Mesodermal cell (in vitro differentiated cells): Measurements from ENCODE around the gene ABCF2.

Source experiments
- H3K27ac ChIP-seq: 2 replicates; pipeline ENCODE4 v1.7.0; 2013; ENCODE audit warnings: mild to moderate bottlenecking, low read depth, low read length, moderate library complexity; ENCODE audit not compliant: severe bottlenecking
- H3K36me3 ChIP-seq: 2 replicates; pipeline ENCODE4 v1.7.1; 2013; ENCODE audit warnings: mild to moderate bottlenecking, low read length, moderate library complexity; ENCODE audit not compliant: control insufficient read depth, insufficient read depth
- H3K4me1 ChIP-seq: one replicate; pipeline ENCODE4 v1.7.1; 2013; ENCODE audit warnings: mild to moderate bottlenecking, low read length; ENCODE audit not compliant: insufficient read depth, control insufficient read depth, poor library complexity, severe bottlenecking
- H3K4me3 ChIP-seq: 2 replicates; pipeline ENCODE4 v1.7.0; 2013; ENCODE audit warnings: low read length, control low read depth, mild to moderate bottlenecking; ENCODE audit not compliant: insufficient read depth, poor library complexity, severe bottlenecking; ENCODE audit errors: extremely low read depth
- H3K9me3 ChIP-seq: 2 replicates; pipeline ENCODE4 v1.7.1; 2013; ENCODE audit warnings: mild to moderate bottlenecking, low read length, moderate library complexity; ENCODE audit not compliant: control insufficient read depth
- WGBS, 2 experiments: methylation state at CpG; one replicate each; pipeline ENCODE4 v1.1.5; 2013; ENCODE audit warnings: missing lambda C conversion rate in 2 of 2; ENCODE audit not compliant: insufficient coverage in 2 of 2; 5-methylcytosine and 5-hydroxymethylcytosine counted together

ABCF2 gene

DNA sequence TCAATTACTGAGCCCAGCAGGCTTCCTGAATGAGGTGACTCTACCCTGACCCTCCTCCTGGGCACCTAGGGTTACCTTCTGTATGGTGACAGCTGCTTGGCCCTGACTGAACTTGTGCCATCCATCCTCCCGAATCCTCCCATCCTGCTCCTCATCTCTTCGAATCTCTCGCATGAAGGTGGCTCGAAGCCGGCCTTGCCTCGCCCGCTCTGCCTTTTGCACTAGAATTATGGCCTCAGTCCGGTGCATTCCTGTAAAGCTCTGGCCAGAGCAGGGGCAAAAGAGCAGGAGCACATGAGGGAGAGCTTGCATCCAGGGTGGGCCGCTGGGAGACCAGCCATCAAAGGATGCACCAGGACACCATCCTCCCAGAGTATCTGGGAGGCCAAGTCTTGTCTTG, 24.2 kb downstream of the ABCF2 start:
- H3K9me3 ChIP-seq, result no peaks in the 10 kb centered on the region
- H3K36me3 ChIP-seq, result no peaks in the 10 kb centered on the region
- H3K4me3 ChIP-seq, result no peak overlapping the region
- peaks cover 4% of the 10 kb centered on the region for H3K4me1 ChIP-seq
- no peak overlapping the region for H3K27ac ChIP-seq
- WGBS, 2 experiments, result 95 to 98% methylated on average over 9 of the region's 9 CpGs

DNA sequence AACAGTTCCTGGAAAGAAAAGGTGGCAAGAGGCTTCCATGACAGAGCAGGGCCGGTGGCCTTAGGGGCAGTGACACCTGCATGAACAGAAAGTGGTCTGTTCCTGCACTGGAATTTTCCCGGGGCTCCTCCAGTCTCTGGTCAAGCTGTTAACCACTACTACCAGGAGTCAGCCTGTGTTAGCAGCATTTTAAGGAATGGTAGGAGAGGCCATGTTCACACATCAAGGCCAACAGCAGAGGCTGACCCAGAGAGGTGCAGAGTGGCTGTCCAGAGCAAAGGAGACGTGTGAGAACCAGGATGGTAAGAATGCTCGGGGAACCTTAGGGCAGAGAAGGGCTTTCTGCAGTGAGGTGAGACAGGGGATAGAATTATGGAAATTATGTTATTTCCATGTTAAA, 25.3 kb downstream of the ABCF2 start:
- Histone ChIP-seq H3K4me1 (peaks cover 4% of the 10 kb centered on the region), H3K4me3 (no peak overlapping the region), H3K36me3 (no peaks in the 10 kb centered on the region), H3K27ac (no peak overlapping the region), H3K9me3 (no peaks in the 10 kb centered on the region)
- 91 to 93% methylated on average over 3 to 4 of the region's 4 CpGs for WGBS, 2 experiments

GRCh38 chr7:151201344-151201743, 25.7 kb downstream of the ABCF2 start:
- Histone ChIP-seq H3K36me3 (no peaks in the 10 kb centered on the region), H3K4me3 (no peak overlapping the region), H3K9me3 (no peaks in the 10 kb centered on the region), H3K4me1 (peaks cover 4% of the 10 kb centered on the region), H3K27ac (no peak overlapping the region)
- WGBS, 2 experiments, result 90 to 96% methylated on average over 2 of the region's 3 CpGs

DNA sequence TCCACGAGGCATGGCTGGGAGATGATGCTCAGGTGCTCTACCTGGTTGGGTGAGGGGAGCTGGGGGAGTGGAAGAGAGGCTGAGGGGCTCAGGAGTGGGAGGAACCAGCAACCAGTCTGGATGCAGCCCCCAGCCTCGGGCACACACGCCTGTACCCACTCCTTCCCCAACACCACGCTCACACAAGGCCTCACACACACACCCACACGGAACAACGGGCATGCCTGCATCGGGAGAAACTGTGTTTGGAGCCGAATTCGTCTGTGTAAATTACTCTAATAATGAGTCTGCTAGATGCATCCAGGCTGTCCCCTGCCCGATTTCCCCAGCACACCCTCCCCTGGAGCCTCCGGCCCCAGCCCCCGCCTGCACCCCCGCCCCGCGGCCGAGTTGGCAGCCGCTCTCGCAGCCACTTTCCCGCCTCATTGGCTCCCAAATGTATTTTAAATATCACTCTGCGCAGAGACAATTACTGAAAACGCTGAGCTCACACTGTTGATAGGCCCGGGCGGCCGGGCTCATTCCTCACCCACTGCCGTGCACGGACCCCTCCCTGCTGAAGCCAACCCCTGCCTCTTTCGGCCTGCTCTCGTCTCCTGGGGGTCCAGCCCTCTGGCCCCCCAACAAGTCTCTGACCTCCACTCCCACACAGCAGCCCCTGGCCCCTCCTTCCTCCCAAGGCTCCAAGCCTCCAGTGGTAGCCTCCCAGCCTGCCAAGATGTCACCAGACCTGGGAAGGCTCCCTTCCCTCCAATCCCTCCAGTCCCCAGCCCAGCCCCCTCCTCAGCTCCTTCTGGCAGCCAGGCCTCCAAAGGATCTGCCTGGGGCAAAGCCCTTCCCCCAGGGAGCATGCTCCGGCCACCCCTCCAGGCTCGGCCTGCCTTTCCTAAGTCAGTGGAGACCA, 27.8 kb downstream of the ABCF2 start:
- no peaks in the 10 kb centered on the region for H3K9me3 ChIP-seq
- 76 to 91% methylated on average over 19 to 26 of the region's 30 CpGs for WGBS, 2 experiments
- H3K4me1 ChIP-seq, result peaks cover 4% of the 10 kb centered on the region
- H3K36me3 ChIP-seq, result no peaks in the 10 kb centered on the region
- no peak overlapping the region for H3K27ac ChIP-seq
- no peak overlapping the region for H3K4me3 ChIP-seq

DNA sequence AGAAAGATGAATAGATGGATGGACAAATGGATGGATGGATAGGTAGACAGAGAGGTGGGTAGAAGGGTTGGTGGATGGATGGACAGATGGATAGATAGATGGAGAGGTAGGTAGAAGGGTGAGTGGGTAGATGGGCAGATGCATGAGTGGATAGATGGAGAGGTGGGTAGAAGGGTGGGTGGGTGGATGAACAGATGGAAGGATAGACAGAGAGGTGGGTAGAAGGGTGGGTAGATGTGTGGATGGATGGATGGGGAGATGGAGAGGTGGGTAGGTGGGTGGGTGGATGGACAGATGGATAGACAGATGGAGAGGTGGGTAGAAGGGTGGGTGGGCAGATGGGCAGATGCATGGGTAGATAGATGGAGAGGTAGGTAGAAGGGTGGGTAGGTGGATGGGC, 29.1 kb downstream of the ABCF2 start:
- no peak overlapping the region for H3K4me3 ChIP-seq
- H3K4me1 ChIP-seq, result peaks cover 4% of the 10 kb centered on the region
- H3K9me3 ChIP-seq, result no peaks in the 10 kb centered on the region
- no peaks in the 10 kb centered on the region for H3K36me3 ChIP-seq
- no peak overlapping the region for H3K27ac ChIP-seq

GRCh38 chr7:151195616-151196450, 31.2 kb downstream of the ABCF2 start:
- no peaks in the 10 kb centered on the region for H3K36me3 ChIP-seq
- H3K4me1 ChIP-seq, result peaks cover 4% of the 10 kb centered on the region
- H3K4me3 ChIP-seq, result no peak overlapping the region
- no peak overlapping the region for H3K27ac ChIP-seq
- 59 to 64% methylated on average over 9 to 10 of the region's 19 CpGs for WGBS, 2 experiments
- no peaks in the 10 kb centered on the region for H3K9me3 ChIP-seq

DNA sequence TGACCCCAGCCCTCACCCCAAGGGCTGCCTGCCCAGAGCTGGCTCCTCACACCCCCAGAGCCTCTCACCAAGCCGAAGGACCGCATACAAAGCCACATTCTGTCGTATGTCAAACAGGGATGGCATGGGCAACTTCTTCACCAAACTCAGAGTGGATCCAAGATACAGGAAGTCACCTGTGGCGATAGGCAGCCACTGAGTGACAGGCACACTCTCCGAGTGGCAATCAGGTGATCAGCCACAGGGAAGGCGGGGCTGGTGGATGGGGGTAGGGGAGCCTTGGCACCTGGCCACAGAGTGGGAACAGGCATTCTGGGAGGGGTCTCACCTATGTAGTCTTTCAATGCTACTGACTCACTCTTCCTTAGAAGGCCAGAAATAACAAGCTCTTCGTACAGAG, 32.8 kb downstream of the ABCF2 start:
- Histone ChIP-seq H3K27ac (no peak overlapping the region), H3K4me1 (no peaks in the 10 kb centered on the region), H3K36me3 (no peaks in the 10 kb centered on the region), H3K4me3 (no peak overlapping the region), H3K9me3 (no peaks in the 10 kb centered on the region)
- WGBS, 2 experiments, result 90 to 92% methylated on average over 3 to 5 of the region's 7 CpGs

DNA sequence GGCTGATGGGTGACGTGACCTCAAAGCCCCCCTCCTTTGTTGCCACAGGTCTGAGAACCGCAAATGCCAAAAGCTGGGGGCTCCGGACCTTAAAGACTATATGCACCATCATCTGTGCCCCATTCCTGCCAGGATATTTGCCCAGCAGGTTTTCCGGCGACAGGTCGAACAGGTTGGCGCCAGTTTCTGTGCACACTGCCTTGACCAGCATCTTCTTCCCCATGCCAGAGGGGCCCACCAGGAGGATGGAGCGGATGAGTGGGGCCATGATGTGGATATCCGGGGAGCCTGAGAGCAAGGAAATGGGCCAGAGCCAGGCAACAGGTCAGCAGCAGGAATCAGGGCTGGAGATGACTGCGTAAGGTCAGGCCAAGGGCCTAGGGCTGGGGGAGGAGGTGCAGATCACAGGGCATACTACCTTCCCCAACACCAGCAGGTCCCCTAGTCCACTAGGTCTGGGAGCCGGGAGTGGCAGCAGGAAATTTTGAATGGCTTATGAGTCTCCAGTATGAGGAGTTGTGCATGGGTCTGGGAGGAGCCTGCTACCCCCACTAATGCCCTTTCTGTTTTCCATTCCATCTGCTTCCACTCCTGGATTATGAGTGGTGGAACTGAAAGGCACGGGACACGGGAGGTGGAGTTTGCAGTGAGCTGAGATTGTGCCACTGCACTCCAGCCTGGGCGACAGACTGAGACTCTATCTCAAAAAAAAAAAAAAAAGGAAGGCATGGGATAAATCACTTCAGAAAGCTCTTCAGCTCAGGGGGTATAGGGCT, 33.6 kb downstream of the ABCF2 start:
- Histone ChIP-seq H3K9me3 (no peaks in the 10 kb centered on the region), H3K4me1 (no peaks in the 10 kb centered on the region), H3K4me3 (no peak overlapping the region), H3K36me3 (no peaks in the 10 kb centered on the region), H3K27ac (no peak overlapping the region)
- 90 to 97% methylated on average over 9 to 10 of the region's 14 CpGs for WGBS, 2 experiments

- WGBS, 2 experiments, result 95 to 98% methylated on average over 21 of the region's 23 CpGs
- Histone ChIP-seq H3K27ac (no peak overlapping the region), H3K9me3 (no peaks in the 10 kb centered on the region), H3K4me1 (no peaks in the 10 kb centered on the region), H3K36me3 (no peaks in the 10 kb centered on the region), H3K4me3 (no peak overlapping the region)
Measured at GRCh38 chr7:151192002-151192539, 34.9 kb downstream of the ABCF2 start.

DNA sequence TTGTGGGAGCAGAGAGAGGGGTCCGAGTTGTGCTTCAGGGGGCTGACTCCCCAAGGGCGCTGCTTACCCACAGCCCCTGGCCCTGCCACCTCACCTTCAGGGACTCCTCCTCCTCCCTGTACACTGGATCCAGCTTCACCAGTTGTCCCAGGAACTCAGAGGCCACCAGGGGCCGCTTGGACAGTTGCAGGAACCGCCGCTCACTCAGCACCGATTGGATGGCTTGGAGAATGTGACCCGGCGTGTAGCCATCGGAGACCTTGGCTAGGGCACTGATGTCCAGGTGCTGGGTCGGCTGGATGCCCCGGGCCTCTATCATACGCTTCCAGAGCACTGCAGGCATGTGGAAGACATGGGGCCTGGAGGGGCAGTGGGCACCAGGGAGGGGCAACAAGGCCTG, 35.5 kb downstream of the ABCF2 start:
- Histone ChIP-seq H3K4me3 (no peak overlapping the region), H3K27ac (no peak overlapping the region), H3K4me1 (no peaks in the 10 kb centered on the region), H3K36me3 (no peaks in the 10 kb centered on the region), H3K9me3 (no peaks in the 10 kb centered on the region)
- 82 to 89% methylated on average over 11 to 12 of the region's 12 CpGs for WGBS, 2 experiments
